ENCODE data around the gene PXMP4. TPM values are rescaled to one million over a fixed set of nuclear protein-coding genes. Genes with fewer than 3 reads are reported as not detected.

Gene PXMP4
- total and polyA plus RNA-seq, 9 of the 15 experiments (the other 6 are each of a cell fraction or from before 2014, with no cell fraction given): 4.8 to 29.1 (median 6.8) TPM

- no peaks in the 10 kb centered on the region for H3K79me2 ChIP-seq (ENCODE audit: control insufficient read depth, insufficient read depth, low read length)
- intact Hi-C loops (cut with micrococcal nuclease) (no loop called here), in situ Hi-C loops (cut with MboI) (loop anchor here (5.0 kb wide), 1 partner anchor 58 kb away; the partner anchor contains the start of gene ACTL10)
- no peak overlapping the region for H3K4me2 ChIP-seq (ENCODE audit: insufficient read depth, low read length)
- no peaks in the 10 kb centered on the region for H3K9me3 ChIP-seq (replicated peaks; ENCODE audit: control insufficient read depth, insufficient read depth, low read depth, low read length)
- H3K9me1 ChIP-seq (ENCODE audit: control insufficient read depth, insufficient read depth, low read length): no peaks in the 10 kb centered on the region
- TF ChIP-seq ZNF263 (CRISPR knock-in tag; IDR thresholded peaks at IDR 0.05; ENCODE audit: borderline replicate concordance): peak; percentile 73
- no peak for TF ChIP-seq TFAM (CRISPR knock-in tag; conservative IDR thresholded peaks at IDR 0.05)
- no peak overlapping the region for H2AFZ ChIP-seq (ENCODE audit: low read depth, low read length)
- no peaks in the 10 kb centered on the region; a peak in 1 of 5 replicates for H3K4me1 ChIP-seq (replicated peaks in 1 of 2; ENCODE audit: control insufficient read depth in 2 of 2, insufficient read depth in 2 of 2, low read length in 2 of 2)
- FAIRE-seq (no peak), ATAC-seq (no peak), DNase-seq (ENCODE audit: extremely low read depth in 1 of 4, low spot score in 3 of 4) (no peak)
- H3K4me3 ChIP-seq: no peak overlapping the region
- WGBS (ENCODE audit: insufficient coverage, low coverage, missing lambda C conversion rate): 43% methylated on average over 7 of the region's 7 CpGs
- CTCF ChIA-PET (ENCODE audit: low intra/inter-chr PET ratio): no interaction called here
- BruUV-seq (replicated peaks): no TSS peak
- H3K9ac ChIP-seq (ENCODE audit: insufficient read depth in 1 of 2, low read depth in 2 of 2, low read length in 2 of 2): no peak overlapping the region
- no peak overlapping the region for H3K27ac ChIP-seq (ENCODE audit: extremely low read depth, low read depth, low read length)
- POLR2A ChIA-PET: interaction anchor here (1.2 to 1.5 kb wide), 2 partner anchors 11 to 72 kb away, joined by 4 to 5 read pairs; no protein-coding TSS in a partner anchor
- H4K20me1 ChIP-seq (replicated peaks; ENCODE audit: control insufficient read depth, insufficient read depth, low read length): no peaks in the 10 kb centered on the region
- no peaks in the 10 kb centered on the region for H3K27me3 ChIP-seq (ENCODE audit: control insufficient read depth in 2 of 2, insufficient read depth in 2 of 2, low read length in 2 of 2)
- H3K36me3 ChIP-seq (ENCODE audit: control insufficient read depth, insufficient read depth, low read length): no peaks in the 10 kb centered on the region
These were observed 5.6 kb upstream of the PXMP4 start for GRCh38 chr20:33725607-33726264.

- 53% methylated on average over 11 of the region's 14 CpGs for WGBS (ENCODE audit: insufficient coverage, low coverage, missing lambda C conversion rate)
- POLR2A ChIA-PET: interaction anchor here (1.2 kb wide), 1 partner anchor 71 kb away, joined by 4 read pairs; no protein-coding TSS in a partner anchor
- Histone ChIP-seq H3K4me2 (ENCODE audit: insufficient read depth, low read length) (no peak overlapping the region), H4K20me1 (replicated peaks; ENCODE audit: control insufficient read depth, insufficient read depth, low read length) (no peaks in the 10 kb centered on the region), H3K79me2 (ENCODE audit: control insufficient read depth, insufficient read depth, low read length) (peaks cover 5% of the 10 kb centered on the region; the same call in 2 of the 3 replicates), H2AFZ (ENCODE audit: low read depth, low read length) (peak overlapping the region; percentile 52), H3K9ac (ENCODE audit: insufficient read depth in 1 of 2, low read depth in 2 of 2, low read length in 2 of 2) (no peak overlapping the region), H3K4me1 (replicated peaks in 1 of 2; ENCODE audit: control insufficient read depth in 2 of 2, insufficient read depth in 2 of 2, low read length in 2 of 2) (peaks cover under 1 to 6% of the 10 kb centered on the region in 2 experiments; a peak in 3 of 5 replicates), H3K27me3 (ENCODE audit: control insufficient read depth in 2 of 2, insufficient read depth in 2 of 2, low read length in 2 of 2) (no peaks in the 10 kb centered on the region), H3K9me1 (ENCODE audit: control insufficient read depth, insufficient read depth, low read length) (no peaks in the 10 kb centered on the region), H3K36me3 (ENCODE audit: control insufficient read depth, insufficient read depth, low read length) (no peaks in the 10 kb centered on the region), H3K4me3 (no peak overlapping the region), H3K27ac (ENCODE audit: extremely low read depth, low read depth, low read length) (no peak overlapping the region), H3K9me3 (replicated peaks; ENCODE audit: control insufficient read depth, insufficient read depth, low read depth, low read length) (no peaks in the 10 kb centered on the region)
- no peak for DNase-seq (ENCODE audit: extremely low read depth in 1 of 4, low spot score in 3 of 4)
- CTCF ChIA-PET (ENCODE audit: low intra/inter-chr PET ratio): no interaction called here
- in situ Hi-C loops (cut with MboI): loop anchor here (5.0 kb wide), 1 partner anchor 57 kb away; the partner anchor contains the start of gene ACTL10
- no peak for ATAC-seq
- no peak for FAIRE-seq
- intact Hi-C loops (cut with micrococcal nuclease): no loop called here
- TF ChIP-seq CHD2 (IDR thresholded peaks at IDR 0.05; ENCODE audit: low read depth, low read length): no peak
- TF ChIP-seq SREBF1 (IDR thresholded peaks at IDR 0.05; ENCODE audit: borderline replicate concordance, low read depth, low read length): no peak
- peak; percentile 23; the same call in 1 of the 2 replicates for TF ChIP-seq ZNF316 (IDR thresholded peaks at IDR 0.05)
- 0 out of 2 replicates have a peak, but pooled peaks have one; percentile 18 for TF ChIP-seq CEBPB (tag; IDR thresholded peaks at IDR 0.05)
- no peak for TF ChIP-seq RAD51 (IDR thresholded peaks at IDR 0.05; ENCODE audit: borderline replicate concordance, low read depth)
- 0 out of 2 replicates have a peak, but pooled peaks have one; percentile 24 for TF ChIP-seq CBFA2T3 (IDR thresholded peaks at IDR 0.05)
- TF ChIP-seq ZBTB33 (CRISPR knock-in tag; IDR thresholded peaks at IDR 0.05): peak; percentile 74
- no peak for TF ChIP-seq FOXK2 (conservative IDR thresholded peaks at IDR 0.05 in 1 of 2, IDR thresholded peaks at IDR 0.05 in 1 of 2; ENCODE audit: low read depth in 2 of 2)
- BruUV-seq (replicated peaks): no TSS peak
These were observed 4.5 kb upstream of the PXMP4 start for GRCh38 chr20:33724439-33725094.
